ENCODE data around the gene PRRT2.

DNA sequence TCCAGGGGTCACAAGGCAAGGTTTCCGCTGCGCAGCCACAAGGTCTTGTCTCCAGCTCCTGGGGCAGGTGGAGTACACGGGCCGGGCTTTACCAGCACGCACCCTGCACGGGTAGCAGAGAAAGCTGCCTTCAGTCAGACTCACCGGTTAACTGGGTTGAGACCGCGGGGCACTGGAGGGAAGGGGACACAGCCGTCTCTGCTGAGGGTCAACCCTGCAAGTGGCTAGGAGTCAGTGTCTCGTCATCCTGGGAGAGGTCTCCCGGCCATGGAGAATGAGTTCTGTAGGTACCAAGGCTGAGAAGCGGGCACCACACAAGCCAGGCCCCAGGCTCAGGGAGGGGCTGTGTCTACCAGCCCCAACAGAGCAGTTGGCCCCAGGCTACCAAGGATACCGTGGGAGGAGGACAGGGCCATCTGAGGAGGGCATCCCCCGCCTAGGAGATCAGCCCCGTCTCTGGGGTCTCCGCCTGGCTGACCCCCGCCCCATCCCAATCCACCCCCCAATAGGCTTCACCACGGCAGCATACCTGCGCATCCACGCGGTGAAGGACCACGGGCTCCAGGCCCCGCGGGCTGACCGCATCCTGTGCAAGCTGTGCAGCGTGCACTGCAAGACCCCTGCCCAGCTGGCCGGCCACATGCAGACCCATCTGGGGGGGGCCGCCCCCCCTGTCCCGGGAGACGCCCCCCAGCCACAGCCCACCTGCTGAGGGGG is 2.8 kb upstream of the PRRT2 start:
- TF ChIP-seq, protein P1, sequence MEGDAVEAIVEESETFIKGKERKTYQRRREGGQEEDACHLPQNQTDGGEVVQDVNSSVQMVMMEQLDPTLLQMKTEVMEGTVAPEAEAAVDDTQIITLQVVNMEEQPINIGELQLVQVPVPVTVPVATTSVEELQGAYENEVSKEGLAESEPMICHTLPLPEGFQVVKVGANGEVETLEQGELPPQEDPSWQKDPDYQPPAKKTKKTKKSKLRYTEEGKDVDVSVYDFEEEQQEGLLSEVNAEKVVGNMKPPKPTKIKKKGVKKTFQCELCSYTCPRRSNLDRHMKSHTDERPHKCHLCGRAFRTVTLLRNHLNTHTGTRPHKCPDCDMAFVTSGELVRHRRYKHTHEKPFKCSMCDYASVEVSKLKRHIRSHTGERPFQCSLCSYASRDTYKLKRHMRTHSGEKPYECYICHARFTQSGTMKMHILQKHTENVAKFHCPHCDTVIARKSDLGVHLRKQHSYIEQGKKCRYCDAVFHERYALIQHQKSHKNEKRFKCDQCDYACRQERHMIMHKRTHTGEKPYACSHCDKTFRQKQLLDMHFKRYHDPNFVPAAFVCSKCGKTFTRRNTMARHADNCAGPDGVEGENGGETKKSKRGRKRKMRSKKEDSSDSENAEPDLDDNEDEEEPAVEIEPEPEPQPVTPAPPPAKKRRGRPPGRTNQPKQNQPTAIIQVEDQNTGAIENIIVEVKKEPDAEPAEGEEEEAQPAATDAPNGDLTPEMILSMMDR (IDR thresholded peaks at IDR 0.05) = no peak
- TF ChIP-seq, protein P2, sequence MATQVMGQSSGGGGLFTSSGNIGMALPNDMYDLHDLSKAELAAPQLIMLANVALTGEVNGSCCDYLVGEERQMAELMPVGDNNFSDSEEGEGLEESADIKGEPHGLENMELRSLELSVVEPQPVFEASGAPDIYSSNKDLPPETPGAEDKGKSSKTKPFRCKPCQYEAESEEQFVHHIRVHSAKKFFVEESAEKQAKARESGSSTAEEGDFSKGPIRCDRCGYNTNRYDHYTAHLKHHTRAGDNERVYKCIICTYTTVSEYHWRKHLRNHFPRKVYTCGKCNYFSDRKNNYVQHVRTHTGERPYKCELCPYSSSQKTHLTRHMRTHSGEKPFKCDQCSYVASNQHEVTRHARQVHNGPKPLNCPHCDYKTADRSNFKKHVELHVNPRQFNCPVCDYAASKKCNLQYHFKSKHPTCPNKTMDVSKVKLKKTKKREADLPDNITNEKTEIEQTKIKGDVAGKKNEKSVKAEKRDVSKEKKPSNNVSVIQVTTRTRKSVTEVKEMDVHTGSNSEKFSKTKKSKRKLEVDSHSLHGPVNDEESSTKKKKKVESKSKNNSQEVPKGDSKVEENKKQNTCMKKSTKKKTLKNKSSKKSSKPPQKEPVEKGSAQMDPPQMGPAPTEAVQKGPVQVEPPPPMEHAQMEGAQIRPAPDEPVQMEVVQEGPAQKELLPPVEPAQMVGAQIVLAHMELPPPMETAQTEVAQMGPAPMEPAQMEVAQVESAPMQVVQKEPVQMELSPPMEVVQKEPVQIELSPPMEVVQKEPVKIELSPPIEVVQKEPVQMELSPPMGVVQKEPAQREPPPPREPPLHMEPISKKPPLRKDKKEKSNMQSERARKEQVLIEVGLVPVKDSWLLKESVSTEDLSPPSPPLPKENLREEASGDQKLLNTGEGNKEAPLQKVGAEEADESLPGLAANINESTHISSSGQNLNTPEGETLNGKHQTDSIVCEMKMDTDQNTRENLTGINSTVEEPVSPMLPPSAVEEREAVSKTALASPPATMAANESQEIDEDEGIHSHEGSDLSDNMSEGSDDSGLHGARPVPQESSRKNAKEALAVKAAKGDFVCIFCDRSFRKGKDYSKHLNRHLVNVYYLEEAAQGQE (IDR thresholded peaks at IDR 0.05) = no peak
- TF ChIP-seq POLR2A (IDR thresholded peaks at IDR 0.05; ENCODE audit: low read length) = no peak
- TF ChIP-seq MAZ (IDR thresholded peaks at IDR 0.05; ENCODE audit: borderline replicate concordance, low read depth, low read length) = no peak
- no peak for TF ChIP-seq CBX8 (IDR thresholded peaks at IDR 0.05)
- TF ChIP-seq HEYL (CRISPR knock-in tag; IDR thresholded peaks at IDR 0.05) = no peak
- TF ChIP-seq RNF2 (IDR thresholded peaks at IDR 0.05; ENCODE audit: borderline replicate concordance, low read depth) = no peak
- TF ChIP-seq, protein P3, sequence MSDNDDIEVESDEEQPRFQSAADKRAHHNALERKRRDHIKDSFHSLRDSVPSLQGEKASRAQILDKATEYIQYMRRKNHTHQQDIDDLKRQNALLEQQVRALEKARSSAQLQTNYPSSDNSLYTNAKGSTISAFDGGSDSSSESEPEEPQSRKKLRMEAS (IDR thresholded peaks at IDR 0.05) = no peak
